HG03442 (cell line): ENCODE results near the gene CALML6.

ENCODE experiments used
- ATAC-seq: cut with Tn5 transposase; IDR thresholded peaks from one replicate; pipeline ENCODE4 v1.9.1; 2021; ENCODE audit warnings: mild to moderate bottlenecking, moderate library complexity; ENCODE audit not compliant: unreplicated experiment

The CALML6 gene

GRCh38 chr1:1962752-1963151 lies 47.7 kb downstream of the CALML6 start:
- ATAC-seq: no peak

- ATAC-seq: no peak
These were observed 48.5 kb downstream of the CALML6 start for GRCh38 chr1:1963570-1963969.

DNA sequence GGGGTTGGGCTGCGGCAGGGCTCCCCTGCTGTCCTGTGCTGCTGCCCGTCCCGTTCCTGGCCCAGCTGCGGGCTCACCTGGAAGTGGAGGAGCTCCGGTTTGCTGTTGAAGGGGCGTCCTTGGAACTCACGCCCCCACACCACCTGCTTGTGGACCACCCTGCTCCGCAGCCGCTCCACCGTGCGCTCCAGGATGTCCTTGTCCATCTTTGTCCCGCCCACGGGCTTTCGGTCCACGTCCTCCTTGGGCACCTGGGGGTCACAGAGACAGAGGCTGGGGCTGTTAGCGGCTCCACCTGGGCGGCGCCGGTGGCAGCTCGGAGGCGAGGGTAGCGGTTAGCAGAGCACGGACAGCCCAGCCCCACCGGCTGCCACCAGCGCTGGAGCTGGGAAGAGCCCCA lies 49.8 kb downstream of the CALML6 start:
- ATAC-seq: no peak

DNA sequence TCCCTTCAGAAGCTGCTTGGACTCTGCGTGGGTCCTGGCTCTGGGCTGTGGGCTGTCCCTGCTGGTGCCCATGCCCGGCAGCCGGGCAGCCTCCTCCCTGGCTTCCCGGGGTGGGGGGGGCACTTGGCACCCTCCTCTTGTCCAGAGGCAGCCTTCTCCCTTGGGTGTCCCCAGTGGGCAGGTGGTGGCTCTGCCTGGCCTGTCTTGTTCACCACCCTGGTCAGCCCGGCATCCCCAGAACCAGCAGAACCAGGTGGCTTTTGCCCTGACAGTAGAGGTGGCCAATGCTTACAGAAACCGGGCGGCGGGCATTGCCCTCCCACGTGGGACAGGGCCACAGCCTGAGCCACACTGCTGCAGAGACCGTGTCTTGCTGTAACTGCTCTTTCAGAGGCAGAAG lies 50.5 kb downstream of the CALML6 start:
- ATAC-seq: no peak

DNA sequence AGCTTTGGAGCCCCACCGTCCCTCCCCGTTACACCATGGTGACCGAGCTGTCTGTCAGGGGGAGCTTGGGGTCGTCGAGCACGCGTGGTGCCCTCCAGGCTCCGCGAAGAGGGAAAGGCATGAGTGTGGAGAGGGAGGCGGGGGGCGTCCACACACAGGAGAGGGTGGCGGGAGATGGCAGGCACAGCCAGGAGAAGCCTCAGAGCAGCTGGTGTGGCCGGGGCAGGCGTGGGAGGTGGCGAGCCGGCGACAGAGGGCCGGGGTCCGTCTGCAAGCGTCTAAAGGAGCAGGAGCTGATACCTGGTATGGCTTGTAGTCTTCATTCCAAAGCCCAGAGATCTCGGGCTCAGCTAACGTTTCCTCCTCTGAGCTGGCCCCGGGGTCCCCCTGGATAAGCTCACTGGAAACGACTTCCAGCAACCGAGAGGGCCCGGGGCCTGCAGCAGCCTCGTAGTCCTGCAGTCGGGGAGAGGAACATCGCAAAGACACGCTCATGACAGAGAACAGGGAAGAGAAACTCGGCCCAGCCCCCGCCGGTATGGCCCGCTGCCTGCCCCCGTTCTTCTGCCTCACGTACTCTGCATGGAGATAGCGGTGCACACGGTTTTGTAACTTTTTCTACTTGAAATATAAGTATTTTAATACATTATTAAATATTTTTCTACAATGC lies 51.1 kb downstream of the CALML6 start:
- no peak for ATAC-seq
